Pancreas (tissue), 10 donors: ENCODE measurements around the gene MSLN. TPM values are rescaled to one million over a fixed set of nuclear protein-coding genes. Genes with fewer than 3 reads are reported as not detected.

Experiments used
- ATAC-seq, 4 donors: fragments of 200-7000 bp; cut with Tn5 transposase; one replicate each; pipeline versions ENCODE4 v1.8.0 to v1.9.1; 2020; ENCODE audit warnings: mild to moderate bottlenecking in 4 of 4, moderate library complexity in 4 of 4
- DNase-seq, 6 donors: peaks; one replicate each; pipeline ENCODE4 v3.0.0-alpha.2; 2020
- FAIRE-seq: peaks from 2 replicates; lab custom pipeline; 2012; peaks lifted over from hg19 to GRCh38; lab: Jason Lieb, UNC
- H3K27ac ChIP-seq, 4 donors: fragments of 200-600 bp; sonication (generic); 1 replicate in 3 of 4; 2 replicates in 1 of 4; pipeline versions ENCODE4 v1.5.0 to v1.8.0; 2020
- H3K27me3 ChIP-seq, 4 donors: fragments of 200-600 bp; one replicate each; pipeline ENCODE4 v1.8.0; 2021
- H3K36me3 ChIP-seq, 3 donors: fragments of 200-600 bp; sonication (generic) in 1 of 3; one replicate each; pipeline versions ENCODE4 v1.5.0 to v1.8.0; 2020 to 2021
- H3K4me1 ChIP-seq, 3 donors: fragments of 200-600 bp; one replicate each; pipeline ENCODE4 v1.8.0; 2021
- H3K4me3 ChIP-seq, 4 donors: fragments of 200-600 bp; sonication (generic) in 2 of 4; one replicate each; pipeline versions ENCODE4 v1.5.0 to v1.8.0; 2020 to 2021
- H3K9me3 ChIP-seq, 4 donors: fragments of 200-600 bp; one replicate each; pipeline ENCODE4 v1.8.0; 2021
- CTCF ChIP-seq, 4 donors: fragments of 200-600 bp; sonication (generic) in 3 of 4; IDR thresholded peaks; one replicate each; pipeline versions ENCODE4 v1.5.0 to v1.8.0; 2021; ENCODE audit warnings: antibody characterized with exemption in 4 of 4
- WGBS, 2 donors: extraction: QIAGEN DNeasy Blood & Tissue Kit; methylation state at CpG; one replicate each; pipeline ENCODE4 v1.1.7; 2013; 5-methylcytosine and 5-hydroxymethylcytosine counted together
- intact Hi-C, 3 donors: fragments of 100-400 bp; cut with DNase I; formaldehyde crosslinking; loops; one replicate each; pipeline versions ENCODE4 v1.11.1 to v1.14.2; 2022
- polyA plus RNA-seq, 2 donors: library from polyadenylated mRNA; stranded (reverse); fragments of 200-250 nt; gene quantifications; one replicate each; pipeline ENCODE4 v1.2.3, GENCODE V29; 2013
- total RNA-seq, 6 donors: library from RNA; stranded (reverse); fragmentation: NEBNext Ultra II Directional in 4 of 6; extraction: Animal tissue kit (Norgen Biotek cat#: 25700) in 4 of 6; gene quantifications; one replicate each; pipeline versions ENCODE4 v1.2.1 to v1.2.4, GENCODE V29; 2021 to 2023
- donor health status: healthy with polysubstance abuse.
- donor health status: DM: no; HTN: no; CAD: no; lungs with moderate emphysema.
- donor health status: DM: no; HTN: no; CAD: no.
- donor health status: control.
- donor health status: control.
- donor health status: Bipolar disorder and iron deficiency.
- donor health status: DM: yes; HTN: yes; CAD: no.
- donor health status: DM: no; HTN: no; CAD: no.
- donor health status: DM: no; HTN: no; CAD: no.
- donor health status: DM: yes; HTN: yes; CAD: no.

The MSLN gene
- total and polyA plus RNA-seq, 8 donors, result 0.35 to 4.6 (median 0.96) TPM; not detected in 1

- Histone ChIP-seq H3K9me3 (no peaks in the 10 kb centered on the region), H3K36me3 (no peaks in the 10 kb centered on the region), H3K4me1 (no peaks in the 10 kb centered on the region), H3K27ac (no peak overlapping the region), H3K4me3 (no peak overlapping the region), H3K27me3 (peaks cover 0 to 13% (median 0%) of the 10 kb centered on the region in 4 donors)
- WGBS, 2 donors, result 62 to 64% methylated on average over 22 of the region's 22 CpGs
- ATAC-seq (no peak), DNase-seq (peak in 1 of 6 donors; percentile 62), FAIRE-seq (no peak)
- no peak for TF ChIP-seq CTCF (IDR thresholded peaks at IDR 0.05)
- intact Hi-C loops, result no loop called here
These were observed 38.8 kb downstream of the MSLN start for GRCh38 chr16:799111-799947.

- Histone ChIP-seq H3K9me3 (no peaks in the 10 kb centered on the region), H3K27me3 (peaks cover 0 to 13% (median 0%) of the 10 kb centered on the region in 4 donors), H3K27ac (no peak within 1 kb of the TSS), H3K4me3 (no peak within 1 kb of the TSS), H3K4me1 (no peaks in the 10 kb centered on the region), H3K36me3 (no peaks in the 10 kb centered on the region)
- no peak for TF ChIP-seq CTCF (IDR thresholded peaks at IDR 0.05)
- peak in 1 of 4 donors; percentile 6 for ATAC-seq
- WGBS, 2 donors, result 4 to 5% methylated on average over 47 to 57 of the region's 57 CpGs
- no peak for FAIRE-seq
- intact Hi-C loops, result no loop called here
- DNase-seq, result peak in 1 of 6 donors; percentile 73
These were observed 39.7 kb downstream of the MSLN start, which contains the start of gene GNG13 for GRCh38 chr16:799948-800833. TSS of gene GNG13 (minus strand) at chr16:800734. CDS start at chr16:799077, 1,657 bp downstream.

- Histone ChIP-seq H3K9me3 (no peaks in the 10 kb centered on the region), H3K27ac (no peak overlapping the region), H3K4me1 (no peaks in the 10 kb centered on the region), H3K27me3 (peaks cover 0 to 13% (median 0%) of the 10 kb centered on the region in 4 donors), H3K36me3 (no peaks in the 10 kb centered on the region), H3K4me3 (no peak overlapping the region)
- peak in 1 of 6 donors; percentile 64 for DNase-seq
- WGBS, 2 donors, result 10 to 16% methylated on average over 17 of the region's 17 CpGs
- no peak for FAIRE-seq
- peak in 1 of 4 donors; percentile 11 for ATAC-seq
- intact Hi-C loops, result no loop called here
- TF ChIP-seq CTCF (IDR thresholded peaks at IDR 0.05), result no peak
These were observed 40.4 kb downstream of the MSLN start for GRCh38 chr16:800834-801511.

- H3K27ac ChIP-seq, result no peak overlapping the region
- TF ChIP-seq CTCF (IDR thresholded peaks at IDR 0.05), result no peak
- WGBS, 2 donors, result 38 to 46% methylated on average over 22 of the region's 22 CpGs
- no peaks in the 10 kb centered on the region for H3K4me1 ChIP-seq
- FAIRE-seq (no peak), DNase-seq (peak in 2 of 6 donors; percentile 19 to 64), ATAC-seq (no peak)
- intact Hi-C loops, result no loop called here
- peaks cover 0 to 13% (median 0%) of the 10 kb centered on the region in 4 donors for H3K27me3 ChIP-seq
- H3K36me3 ChIP-seq, result no peaks in the 10 kb centered on the region
- no peaks in the 10 kb centered on the region for H3K9me3 ChIP-seq
- no peak overlapping the region for H3K4me3 ChIP-seq
These were observed 41.2 kb downstream of the MSLN start for GRCh38 chr16:801584-802363.
